GM12878 (cell line): Measurements from ENCODE around the gene TBCCD1. TPM values are rescaled to one million over a fixed set of nuclear protein-coding genes. Genes with fewer than 3 reads are reported as not detected.
A peak's percentile ranks its signal among the peaks of the same experiment; 100 is the strongest.

Source experiments
- CHD1 ChIP-seq: IDR thresholded peaks from 2 replicates; pipeline ENCODE4 v1.6.1; 2012; ENCODE audit warnings: low read depth, low read length, improper control_type of control experiment
- E2F4 ChIP-seq: IDR thresholded peaks from 2 replicates; pipeline ENCODE4 v1.6.1; 2012; ENCODE audit warnings: low read depth, low read length, improper control_type of control experiment
- EGR1 ChIP-seq, 2 experiments: IDR thresholded peaks; 1 replicate in 1 of 2; 2 replicates in 1 of 2; pipeline ENCODE4 v1.6.1; 2011 to 2012; ENCODE audit warnings: low read depth in 2 of 2, low read length in 2 of 2, borderline replicate concordance in 1 of 2, mild to moderate bottlenecking in 1 of 2, moderate library complexity in 1 of 2
- EP300 ChIP-seq, 2 experiments: fragments of 150-350 bp in 1 of 2; IDR thresholded peaks; 2 replicates each; pipeline ENCODE4 v1.6.1; 2011 to 2012; ENCODE audit warnings: low read depth in 2 of 2, low read length in 2 of 2, borderline replicate concordance in 1 of 2, improper control_type of control experiment in 1 of 2, inconsistent platforms in 1 of 2; ENCODE audit not compliant: control insufficient read depth in 1 of 2
- FOS ChIP-seq: IDR thresholded peaks from 3 replicates; pipeline ENCODE4 v1.6.1; 2011; ENCODE audit warnings: borderline replicate concordance; ENCODE audit not compliant: insufficient read length; ENCODE audit errors: extremely low read depth
- KAT2A ChIP-seq: conservative IDR thresholded peaks from 2 replicates; pipeline ENCODE4 v1.6.1; 2011; ENCODE audit warnings: low read depth, low read length; ENCODE audit not compliant: control insufficient read depth
- MEF2B ChIP-seq: fragments of 450-650 bp; IDR thresholded peaks from 2 replicates; pipeline ENCODE4 v1.6.1; 2018; ENCODE audit warnings: mild to moderate bottlenecking, moderate library complexity; ENCODE audit not compliant: partially characterized antibody, poor library complexity, severe bottlenecking
- NBN ChIP-seq: fragments of 450-650 bp; IDR thresholded peaks from 2 replicates; pipeline ENCODE4 v1.6.1; 2016
- NFXL1 ChIP-seq: fragments of 450-650 bp; IDR thresholded peaks from 2 replicates; pipeline ENCODE4 v1.6.1; 2017; ENCODE audit warnings: antibody characterized with exemption, mild to moderate bottlenecking, borderline replicate concordance
- SMAD1 ChIP-seq: fragments of 450-650 bp; IDR thresholded peaks from 2 replicates; pipeline ENCODE4 v1.6.1; 2018; ENCODE audit warnings: mild to moderate bottlenecking, low read depth; ENCODE audit not compliant: partially characterized antibody
- SPI1 ChIP-seq: IDR thresholded peaks from 2 replicates; pipeline ENCODE4 v1.6.1; 2011; ENCODE audit warnings: low read depth, mild to moderate bottlenecking, low read length, moderate library complexity, borderline replicate concordance; ENCODE audit not compliant: insufficient read depth
- SUZ12 ChIP-seq: fragments of 200-600 bp; sonication (generic); IDR thresholded peaks from one replicate; pipeline ENCODE4 v1.6.1; 2018; ENCODE audit warnings: antibody characterized with exemption, mild to moderate bottlenecking; ENCODE audit not compliant: unreplicated experiment
- ZNF217 ChIP-seq: fragments of 450-650 bp; IDR thresholded peaks from 2 replicates; pipeline ENCODE4 v1.6.1; 2017; ENCODE audit warnings: antibody characterized with exemption, mild to moderate bottlenecking
- ZNF384 ChIP-seq: IDR thresholded peaks from 2 replicates; pipeline ENCODE4 v1.6.1; 2012; ENCODE audit warnings: low read depth, mild to moderate bottlenecking, low read length, improper control_type of control experiment, borderline replicate concordance
- ZNF592 ChIP-seq: fragments of 450-650 bp; IDR thresholded peaks from 2 replicates; pipeline ENCODE4 v1.6.1; 2017; ENCODE audit warnings: mild to moderate bottlenecking, moderate library complexity
- ZNF687 ChIP-seq: fragments of 450-650 bp; IDR thresholded peaks from 2 replicates; pipeline ENCODE4 v1.6.1; 2017; ENCODE audit warnings: mild to moderate bottlenecking, moderate library complexity
- ZSCAN29 ChIP-seq: fragments of 450-650 bp; IDR thresholded peaks from 2 replicates; pipeline ENCODE4 v1.6.1; 2017; ENCODE audit warnings: mild to moderate bottlenecking, moderate library complexity
- polyA plus RNA-seq, 11 experiments: library from polyadenylated mRNA; depleted of rRNA in 4 of 11; unstranded in 6 of 11; stranded (reverse) in 5 of 11; fragments of >200 nt; fragmentation: Nextera tagmentation in 4 of 11; fragmentation: Illumina TruSeq in 1 of 11; extraction: Ambion mirVana in 4 of 11; extraction: Trizol in 1 of 11; gene quantifications; 1 replicate in 1 of 11; 2 replicates in 10 of 11; pipeline versions ENCODE4 v1.2.1 to v1.2.3, GENCODE V29; 2011 to 2016; ENCODE audit warnings: inconsistent platforms in 2 of 11, missing spikeins in 2 of 11, low read depth in 1 of 11
- total RNA-seq, 4 experiments: library from RNA; depleted of rRNA in 3 of 4; stranded (reverse); fragments of >200 nt in 3 of 4; fragmentation: Illumina TruSeq in 1 of 4; extraction: Trizol in 1 of 4; gene quantifications; 2 replicates each; pipeline versions ENCODE4 v1.2.1 to v1.2.3, GENCODE V29; 2013 to 2021

TBCCD1 gene
- total and polyA plus RNA-seq, 10 of the 15 experiments (the other 5 are each of a cell fraction or from before 2014, with no cell fraction given) = 6.9 to 23.4 (median 14.7) TPM

GRCh38 chr3:186570096-186570940, 3.2 kb upstream of the TBCCD1 start, which contains the start of gene DNAJB11 (continued):
- TF ChIP-seq ZNF592 (no peak), NBN (peak; percentile 92), EGR1 (IDR thresholded peaks at IDR 0.05; ENCODE audit: borderline replicate concordance in 1 of 2, low read depth in 2 of 2, low read length in 2 of 2) (no peak), CHD1 (0 out of 2 replicates have a peak, but pooled peaks have one; percentile 46), E2F4 (no peak), NFXL1 (no peak), ZNF384 (no peak), KAT2A (no peak), ZNF687 (no peak), EP300 (IDR thresholded peaks at IDR 0.05; ENCODE audit: borderline replicate concordance in 1 of 2, control insufficient read depth in 1 of 2, low read depth in 2 of 2, low read length in 2 of 2) (no peak), SUZ12 (no peak), SMAD1 (peak; percentile 63), FOS (peak; percentile 49), MEF2B (peak; percentile 13), ZSCAN29 (no peak), ZNF217 (no peak), SPI1 (peak; percentile 62; the same call in 1 of the 2 replicates)
